Measurements from ENCODE around the gene HRH3. TPM values are rescaled to one million over a fixed set of nuclear protein-coding genes. Genes with fewer than 3 reads are reported as not detected.

HRH3 gene
- not detected for total RNA-seq

- Mint-ChIP-seq H3K4me1 (peaks cover 1% of the 10 kb centered on the region), H3K27ac (no peak within 1 kb of the TSS), H3K9me3 (no peaks in the 10 kb centered on the region), H3K4me3 (no peak within 1 kb of the TSS), H3K27me3 (peaks cover 28% of the 10 kb centered on the region), H3K36me3 (ENCODE audit: low read depth) (no peaks in the 10 kb centered on the region)
- peak; percentile 39 for DNase-seq
- CTCF ChIA-PET, result no interaction called here
- POLR2A ChIA-PET, result no interaction called here
These were observed at the start of gene HRH3 for GRCh38 chr20:62219992-62220665. Gene HRH3, minus strand, starts transcription at chr20:62220278. Its CDS starts 308 bp downstream, at chr20:62219970.

GRCh38 chr20:62269871-62270270 is 49.8 kb upstream of the HRH3 start:
- H3K27me3 Mint-ChIP-seq, result no peaks in the 10 kb centered on the region
- no peaks in the 10 kb centered on the region for H3K9me3 Mint-ChIP-seq
- peaks cover 23% of the 10 kb centered on the region for H3K36me3 Mint-ChIP-seq (ENCODE audit: low read depth)
- H3K4me1 Mint-ChIP-seq, result no peaks in the 10 kb centered on the region
- H3K4me3 Mint-ChIP-seq, result no peak overlapping the region
- CTCF ChIA-PET, result no interaction called here
- DNase-seq, result no peak
- H3K27ac Mint-ChIP-seq, result no peak overlapping the region
- POLR2A ChIA-PET, result no interaction called here

- DNase-seq, result no peak
- CTCF ChIA-PET, result no interaction called here
- Mint-ChIP-seq H3K27ac (no peak overlapping the region), H3K9me3 (no peaks in the 10 kb centered on the region), H3K27me3 (no peaks in the 10 kb centered on the region), H3K4me3 (no peak overlapping the region), H3K4me1 (no peaks in the 10 kb centered on the region), H3K36me3 (ENCODE audit: low read depth) (peaks cover 26% of the 10 kb centered on the region)
- POLR2A ChIA-PET, result no interaction called here
These were observed 49.3 kb upstream of the HRH3 start for GRCh38 chr20:62269378-62269777.

GRCh38 chr20:62268228-62268900 is 48.3 kb upstream of the HRH3 start:
- Mint-ChIP-seq H3K27me3 (no peaks in the 10 kb centered on the region), H3K4me3 (no peak overlapping the region)
- CTCF ChIA-PET, result interaction anchor here (1.3 kb wide), 1 partner anchor 10 kb away, joined by 3 read pairs; no protein-coding TSS in a partner anchor

GRCh38 chr20:62267543-62267942 is 47.5 kb upstream of the HRH3 start:
- no peak overlapping the region for H3K4me3 Mint-ChIP-seq

More at GRCh38 chr20:62268228-62268900, 48.3 kb upstream of the HRH3 start:
- no peak for DNase-seq
- no peaks in the 10 kb centered on the region for H3K4me1 Mint-ChIP-seq
- POLR2A ChIA-PET, result no interaction called here
- no peak overlapping the region for H3K27ac Mint-ChIP-seq
- H3K9me3 Mint-ChIP-seq, result no peaks in the 10 kb centered on the region
- peaks cover 22% of the 10 kb centered on the region for H3K36me3 Mint-ChIP-seq (ENCODE audit: low read depth)

GRCh38 chr20:62266851-62267250 is 46.8 kb upstream of the HRH3 start:
- H3K9me3 Mint-ChIP-seq, result no peaks in the 10 kb centered on the region
- no peak overlapping the region for H3K27ac Mint-ChIP-seq
- H3K4me1 Mint-ChIP-seq, result no peaks in the 10 kb centered on the region
- peaks cover 15% of the 10 kb centered on the region for H3K36me3 Mint-ChIP-seq (ENCODE audit: low read depth)
- ChIA-PET CTCF (interaction anchor here (1.3 kb wide), 1 partner anchor 9 kb away, joined by 3 read pairs; no protein-coding TSS in a partner anchor), POLR2A (no interaction called here)
- no peaks in the 10 kb centered on the region for H3K27me3 Mint-ChIP-seq
- no peak for DNase-seq
- no peak overlapping the region for H3K4me3 Mint-ChIP-seq

More at GRCh38 chr20:62267543-62267942, 47.5 kb upstream of the HRH3 start:
- Mint-ChIP-seq H3K9me3 (no peaks in the 10 kb centered on the region), H3K36me3 (ENCODE audit: low read depth) (peaks cover 16% of the 10 kb centered on the region), H3K4me1 (no peaks in the 10 kb centered on the region), H3K27me3 (no peaks in the 10 kb centered on the region), H3K27ac (no peak overlapping the region)
- POLR2A ChIA-PET, result no interaction called here
- no peak for DNase-seq
- CTCF ChIA-PET, result interaction anchor here (1.3 kb wide), 1 partner anchor 9 kb away, joined by 3 read pairs; no protein-coding TSS in a partner anchor

- Mint-ChIP-seq H3K4me3 (no peak overlapping the region), H3K9me3 (no peaks in the 10 kb centered on the region), H3K4me1 (no peaks in the 10 kb centered on the region), H3K27me3 (no peaks in the 10 kb centered on the region), H3K36me3 (ENCODE audit: low read depth) (peaks cover 13% of the 10 kb centered on the region), H3K27ac (no peak overlapping the region)
- CTCF ChIA-PET, result no interaction called here
- DNase-seq, result no peak
- POLR2A ChIA-PET, result no interaction called here
These were observed 46.3 kb upstream of the HRH3 start for GRCh38 chr20:62266340-62266739.

- H3K27me3 Mint-ChIP-seq, result no peaks in the 10 kb centered on the region
- CTCF ChIA-PET, result no interaction called here
- no peaks in the 10 kb centered on the region for H3K4me1 Mint-ChIP-seq
- H3K27ac Mint-ChIP-seq, result no peak overlapping the region
- POLR2A ChIA-PET, result no interaction called here
- DNase-seq, result no peak
- no peak overlapping the region for H3K4me3 Mint-ChIP-seq
- no peaks in the 10 kb centered on the region for H3K9me3 Mint-ChIP-seq
- H3K36me3 Mint-ChIP-seq (ENCODE audit: low read depth), result peaks cover 13% of the 10 kb centered on the region
These were observed 45.3 kb upstream of the HRH3 start for GRCh38 chr20:62265365-62265764.

GRCh38 chr20:62263396-62263795 is 43.3 kb upstream of the HRH3 start:
- DNase-seq, result no peak
- Mint-ChIP-seq H3K27me3 (no peaks in the 10 kb centered on the region), H3K4me3 (no peak overlapping the region), H3K27ac (no peak overlapping the region), H3K9me3 (no peaks in the 10 kb centered on the region), H3K4me1 (no peaks in the 10 kb centered on the region), H3K36me3 (ENCODE audit: low read depth) (peaks cover 13% of the 10 kb centered on the region)
- POLR2A ChIA-PET, result no interaction called here
- CTCF ChIA-PET, result no interaction called here

GRCh38 chr20:62262064-62262463 is 42.0 kb upstream of the HRH3 start:
- CTCF ChIA-PET, result no interaction called here
- Mint-ChIP-seq H3K27me3 (no peaks in the 10 kb centered on the region), H3K36me3 (ENCODE audit: low read depth) (peaks cover 13% of the 10 kb centered on the region), H3K4me1 (no peaks in the 10 kb centered on the region), H3K4me3 (no peak overlapping the region), H3K27ac (no peak overlapping the region), H3K9me3 (no peaks in the 10 kb centered on the region)
- no peak for DNase-seq
- POLR2A ChIA-PET, result no interaction called here

GRCh38 chr20:62259294-62259565 is 39.2 kb upstream of the HRH3 start:
- DNase-seq, result no peak
- CTCF ChIA-PET, result no interaction called here

GRCh38 chr20:62258499-62259293 is 38.6 kb upstream of the HRH3 start:
- H3K36me3 Mint-ChIP-seq (ENCODE audit: low read depth), result peaks cover 3% of the 10 kb centered on the region
- no peaks in the 10 kb centered on the region for H3K4me1 Mint-ChIP-seq
- no peak overlapping the region for H3K27ac Mint-ChIP-seq
- ChIA-PET CTCF (interaction anchor here (0.7 kb wide), 1 partner anchor 9 kb away, joined by 3 read pairs; no protein-coding TSS in a partner anchor), POLR2A (no interaction called here)
- H3K4me3 Mint-ChIP-seq, result no peak overlapping the region
- no peaks in the 10 kb centered on the region for H3K27me3 Mint-ChIP-seq
- DNase-seq, result no peak
- no peaks in the 10 kb centered on the region for H3K9me3 Mint-ChIP-seq

More at GRCh38 chr20:62259294-62259565, 39.2 kb upstream of the HRH3 start:
- H3K36me3 Mint-ChIP-seq (ENCODE audit: low read depth), result peaks cover 3% of the 10 kb centered on the region
- POLR2A ChIA-PET, result no interaction called here
- H3K27me3 Mint-ChIP-seq, result no peaks in the 10 kb centered on the region
- H3K4me1 Mint-ChIP-seq, result no peaks in the 10 kb centered on the region
- H3K4me3 Mint-ChIP-seq, result no peak overlapping the region
- no peaks in the 10 kb centered on the region for H3K9me3 Mint-ChIP-seq
- no peak overlapping the region for H3K27ac Mint-ChIP-seq

GRCh38 chr20:62255976-62256375 is 35.9 kb upstream of the HRH3 start:
- Mint-ChIP-seq H3K4me1 (peaks cover 2% of the 10 kb centered on the region), H3K27me3 (no peaks in the 10 kb centered on the region), H3K27ac (no peak overlapping the region), H3K4me3 (no peak overlapping the region), H3K36me3 (ENCODE audit: low read depth) (no peaks in the 10 kb centered on the region), H3K9me3 (no peaks in the 10 kb centered on the region)
- ChIA-PET CTCF (no interaction called here), POLR2A (no interaction called here)
- DNase-seq, result no peak
